GM18873 (cell line): Measurements from ENCODE around the gene PDE4D.
"Not testable (repeated sequence)": the region's sequence is repeated elsewhere in the genome, so short reads cannot be mapped to it uniquely, and the experiment has no call there.

Experiments
- ATAC-seq: cut with Tn5 transposase; IDR thresholded peaks from one replicate; pipeline ENCODE4 v1.9.1; 2021; ENCODE audit warnings: mild to moderate bottlenecking, moderate library complexity, moderate number of reproducible peaks; ENCODE audit not compliant: unreplicated experiment, low FRiP score

Gene PDE4D

GRCh38 chr5:59807806-59808205, 85.7 kb downstream of the PDE4D start:
- no peak for ATAC-seq

GRCh38 chr5:59800347-59800893, 93.1 kb downstream of the PDE4D start:
- no peak for ATAC-seq

- ATAC-seq, result peak; percentile 45
Measured at GRCh38 chr5:59799668-59800346, 93.7 kb downstream of the PDE4D start.

- peak; percentile 45 for ATAC-seq
Measured at GRCh38 chr5:59798862-59799667, 94.5 kb downstream of the PDE4D start.

GRCh38 chr5:59795141-59795540, 98.4 kb downstream of the PDE4D start:
- ATAC-seq, result no peak

GRCh38 chr5:59792983-59793585, 100.4 kb downstream of the PDE4D start:
- no peak for ATAC-seq

GRCh38 chr5:59791617-59792016, 101.9 kb downstream of the PDE4D start:
- no peak for ATAC-seq

- peak; percentile 26 for ATAC-seq
Measured at GRCh38 chr5:59790776-59791475, 102.6 kb downstream of the PDE4D start.

- ATAC-seq, result peak; percentile 83
Measured at GRCh38 chr5:59790376-59790775, 103.2 kb downstream of the PDE4D start.

GRCh38 chr5:59789894-59790293, 103.6 kb downstream of the PDE4D start:
- ATAC-seq, result no peak

- ATAC-seq, result no peak
Measured at GRCh38 chr5:59789197-59789596, 104.3 kb downstream of the PDE4D start.

- no peak for ATAC-seq
Measured at GRCh38 chr5:59786334-59786805, 107.2 kb downstream of the PDE4D start.

- ATAC-seq, result no peak
Measured at GRCh38 chr5:59785676-59786333, 107.7 kb downstream of the PDE4D start.

GRCh38 chr5:59784708-59785107, 108.8 kb downstream of the PDE4D start:
- ATAC-seq, result not testable (repeated sequence)

- no peak for ATAC-seq
Measured at GRCh38 chr5:59783264-59783663, 110.3 kb downstream of the PDE4D start.

GRCh38 chr5:59782856-59783255, 110.7 kb downstream of the PDE4D start:
- ATAC-seq, result no peak

GRCh38 chr5:59779453-59779852, 114.1 kb downstream of the PDE4D start:
- no peak for ATAC-seq

- ATAC-seq, result no peak
Measured at GRCh38 chr5:59777028-59777427, 116.5 kb downstream of the PDE4D start.

GRCh38 chr5:59773294-59773693, 120.2 kb downstream of the PDE4D start:
- no peak for ATAC-seq

- ATAC-seq, result no peak
Measured at GRCh38 chr5:59772757-59773156, 120.8 kb downstream of the PDE4D start.
